ENCODE results near the gene CORO1C. TPM values are rescaled to one million over a fixed set of nuclear protein-coding genes. Genes with fewer than 3 reads are reported as not detected.

CORO1C gene
- total RNA-seq, 1 donor from 2014 or later: 164 TPM

- no peak for DNase-seq (ENCODE audit: low read depth)
- no peaks in the 10 kb centered on the region for H3K36me3 ChIP-seq (ENCODE audit: control insufficient read depth, insufficient read depth, low read length)
- no peak for TF ChIP-seq CTCF (IDR thresholded peaks at IDR 0.05; ENCODE audit: insufficient read depth, low read length, poor library complexity, severe bottlenecking)
- peaks cover 5% of the 10 kb centered on the region for H3K27me3 ChIP-seq (ENCODE audit: control insufficient read depth, insufficient read depth, low read length)
- no peak overlapping the region for H3K4me3 ChIP-seq (ENCODE audit: low read depth, low read length)
Measured at GRCh38 chr12:108599541-108599940, 131.8 kb downstream of the CORO1C start.

GRCh38 chr12:108598553-108599250 is 132.6 kb downstream of the CORO1C start:
- no peaks in the 10 kb centered on the region for H3K36me3 ChIP-seq (ENCODE audit: control insufficient read depth, insufficient read depth, low read length)
- H3K27me3 ChIP-seq (ENCODE audit: control insufficient read depth, insufficient read depth, low read length): peaks cover 5% of the 10 kb centered on the region
- H3K4me3 ChIP-seq (ENCODE audit: low read depth, low read length): no peak overlapping the region
- no peak for TF ChIP-seq CTCF (IDR thresholded peaks at IDR 0.05; ENCODE audit: insufficient read depth, low read length, poor library complexity, severe bottlenecking)
- DNase-seq (ENCODE audit: low read depth): no peak

- peaks cover 5% of the 10 kb centered on the region for H3K27me3 ChIP-seq (ENCODE audit: control insufficient read depth, insufficient read depth, low read length)
- H3K36me3 ChIP-seq (ENCODE audit: control insufficient read depth, insufficient read depth, low read length): no peaks in the 10 kb centered on the region
- TF ChIP-seq CTCF (IDR thresholded peaks at IDR 0.05; ENCODE audit: insufficient read depth, low read length, poor library complexity, severe bottlenecking): no peak
- H3K4me3 ChIP-seq (ENCODE audit: low read depth, low read length): no peak within 1 kb of the TSS
- no peak for DNase-seq (ENCODE audit: low read depth)
Measured at GRCh38 chr12:108597559-108598471, 133.5 kb downstream of the CORO1C start, which contains the start of gene TMEM119. TSS of gene TMEM119 (minus strand) at chr12:108598084. CDS start at chr12:108592383, 5,701 bp downstream.

GRCh38 chr12:108596854-108597558 is 134.3 kb downstream of the CORO1C start:
- no peaks in the 10 kb centered on the region for H3K36me3 ChIP-seq (ENCODE audit: control insufficient read depth, insufficient read depth, low read length)
- no peak for TF ChIP-seq CTCF (IDR thresholded peaks at IDR 0.05; ENCODE audit: insufficient read depth, low read length, poor library complexity, severe bottlenecking)
- no peak for DNase-seq (ENCODE audit: low read depth)
- peaks cover 5% of the 10 kb centered on the region for H3K27me3 ChIP-seq (ENCODE audit: control insufficient read depth, insufficient read depth, low read length)
- H3K4me3 ChIP-seq (ENCODE audit: low read depth, low read length): no peak overlapping the region

GRCh38 chr12:108595711-108596647 is 135.3 kb downstream of the CORO1C start:
- no peak for TF ChIP-seq CTCF (IDR thresholded peaks at IDR 0.05; ENCODE audit: insufficient read depth, low read length, poor library complexity, severe bottlenecking)
- DNase-seq (ENCODE audit: low read depth): no peak
- no peak overlapping the region for H3K4me3 ChIP-seq (ENCODE audit: low read depth, low read length)
- H3K36me3 ChIP-seq (ENCODE audit: control insufficient read depth, insufficient read depth, low read length): no peaks in the 10 kb centered on the region
- peaks cover 5% of the 10 kb centered on the region for H3K27me3 ChIP-seq (ENCODE audit: control insufficient read depth, insufficient read depth, low read length)

All from kidney epithelial cell (primary cell).